Breast epithelium (tissue), 3 donors: ENCODE measurements around the gene ZC3H15.

Experiments used
- POLR2AphosphoS5 ChIP-seq, 3 donors: sonication (generic); formaldehyde crosslinking; IDR thresholded peaks; one replicate each; pipeline ENCODE4 v1.6.1; 2017; ENCODE audit warnings: antibody characterized with exemption in 3 of 3
- TF ChIP-seq, protein P1 (sequence below), 3 donors: fragments of 450-650 bp; IDR thresholded peaks; one replicate each; pipeline ENCODE4 v1.5.1; 2016 to 2017; ENCODE audit warnings: antibody characterized with exemption in 3 of 3, mild to moderate bottlenecking in 3 of 3, moderate library complexity in 3 of 3

DNA sequence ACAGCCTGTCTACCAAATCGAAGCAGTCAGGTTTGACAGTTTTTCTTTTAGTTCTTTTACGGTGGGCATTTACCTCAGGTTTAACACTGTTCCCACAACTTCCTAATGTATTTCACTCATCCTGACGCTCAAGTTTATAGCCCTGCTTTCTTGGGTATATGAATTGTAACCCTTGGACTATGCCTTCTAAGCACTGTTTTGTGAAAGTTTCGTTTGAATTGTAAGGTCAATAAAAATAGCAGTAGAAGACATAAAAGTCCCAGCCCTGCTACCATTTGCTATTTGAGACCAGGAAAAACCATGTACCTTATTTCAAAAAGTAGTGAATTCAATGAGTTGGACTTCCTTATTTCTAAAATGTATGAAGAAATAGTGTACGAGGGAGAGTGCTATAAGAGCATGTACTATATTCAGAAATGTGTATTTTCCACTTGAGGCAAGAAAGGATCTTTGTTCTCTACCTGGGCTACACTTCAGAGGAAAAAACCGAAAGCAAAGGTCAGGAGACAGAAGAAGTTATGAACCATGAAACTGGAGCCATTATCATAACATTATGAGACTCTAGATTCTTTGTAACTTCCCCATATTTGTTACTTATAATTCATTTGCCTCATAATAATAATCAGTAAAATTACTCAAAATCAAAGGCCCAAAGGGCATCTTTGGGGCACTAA lies 1.9 kb upstream of the ZC3H15 start:
- TF ChIP-seq, protein P1, sequence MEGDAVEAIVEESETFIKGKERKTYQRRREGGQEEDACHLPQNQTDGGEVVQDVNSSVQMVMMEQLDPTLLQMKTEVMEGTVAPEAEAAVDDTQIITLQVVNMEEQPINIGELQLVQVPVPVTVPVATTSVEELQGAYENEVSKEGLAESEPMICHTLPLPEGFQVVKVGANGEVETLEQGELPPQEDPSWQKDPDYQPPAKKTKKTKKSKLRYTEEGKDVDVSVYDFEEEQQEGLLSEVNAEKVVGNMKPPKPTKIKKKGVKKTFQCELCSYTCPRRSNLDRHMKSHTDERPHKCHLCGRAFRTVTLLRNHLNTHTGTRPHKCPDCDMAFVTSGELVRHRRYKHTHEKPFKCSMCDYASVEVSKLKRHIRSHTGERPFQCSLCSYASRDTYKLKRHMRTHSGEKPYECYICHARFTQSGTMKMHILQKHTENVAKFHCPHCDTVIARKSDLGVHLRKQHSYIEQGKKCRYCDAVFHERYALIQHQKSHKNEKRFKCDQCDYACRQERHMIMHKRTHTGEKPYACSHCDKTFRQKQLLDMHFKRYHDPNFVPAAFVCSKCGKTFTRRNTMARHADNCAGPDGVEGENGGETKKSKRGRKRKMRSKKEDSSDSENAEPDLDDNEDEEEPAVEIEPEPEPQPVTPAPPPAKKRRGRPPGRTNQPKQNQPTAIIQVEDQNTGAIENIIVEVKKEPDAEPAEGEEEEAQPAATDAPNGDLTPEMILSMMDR (IDR thresholded peaks at IDR 0.05), result no peak
- no peak for TF ChIP-seq POLR2AphosphoS5 (IDR thresholded peaks at IDR 0.05)
